OCI-LY1 (cell line): ENCODE results near the gene CHRNG.

Experiments
- CTCF ChIP-seq: fragments of 200-600 bp; sonication (generic), shearing (Covaris generic); IDR thresholded peaks from 2 replicates; pipeline ENCODE4 v1.5.1; 2017; ENCODE audit warnings: mild to moderate bottlenecking, antibody characterized with exemption, low read length, moderate library complexity, mixed read lengths
- EZH2 ChIP-seq: fragments of 200-600 bp; sonication (generic), shearing (Covaris generic); IDR thresholded peaks from 2 replicates; pipeline ENCODE4 v1.8.0; 2017; ENCODE audit warnings: borderline replicate concordance, mixed run types, mild to moderate bottlenecking, antibody characterized with exemption, low read length, moderate library complexity, mixed read lengths

- no peak for TF ChIP-seq CTCF
- TF ChIP-seq EZH2: no peak
Measured at GRCh38 chr2:232575404-232575746, 35.9 kb downstream of the CHRNG start.
